Fibroblast of lung (primary cell): ENCODE measurements around the gene NRF1. TPM values are rescaled to one million over a fixed set of nuclear protein-coding genes. Genes with fewer than 3 reads are reported as not detected.

Experiments used
- DNase-seq, 2 donors: peaks; one replicate each; pipeline versions ENCODE4 v3.0.0 to v3.0.0-alpha.2; 2010; ENCODE audit warnings: low read depth in 2 of 2
- H2AFZ ChIP-seq: 2 replicates; pipeline ENCODE4 v1.5.1; 2012; ENCODE audit warnings: low read length, control low read depth, inconsistent platforms
- H3K27ac ChIP-seq: 2 replicates; pipeline ENCODE4 v1.5.1; 2011; ENCODE audit warnings: low read length, control low read depth; ENCODE audit not compliant: insufficient read depth
- H3K27me3 ChIP-seq: 2 replicates; pipeline ENCODE4 v1.5.1; 2011; ENCODE audit warnings: mild to moderate bottlenecking, low read length; ENCODE audit not compliant: control insufficient read depth, insufficient read depth
- H3K36me3 ChIP-seq: 2 replicates; pipeline ENCODE4 v1.5.1; 2011; ENCODE audit warnings: low read length; ENCODE audit not compliant: control insufficient read depth, insufficient read depth
- H3K4me1 ChIP-seq: 2 replicates; pipeline ENCODE4 v1.5.1; 2011; ENCODE audit warnings: low read length; ENCODE audit not compliant: control insufficient read depth, insufficient read depth; ENCODE audit errors: extremely low read depth
- H3K4me2 ChIP-seq: 2 replicates; pipeline ENCODE4 v1.5.1; 2011; ENCODE audit warnings: low read length, control low read depth; ENCODE audit not compliant: insufficient read depth; ENCODE audit errors: extremely low read depth
- H3K4me3 ChIP-seq, 4 experiments: fragments of 200-600 bp in 1 of 4; sonication (generic) in 1 of 4; replicated peaks in 1 of 4; 2 replicates each; pipeline ENCODE4 v1.5.1; 2011 to 2016; ENCODE audit warnings: low read length in 4 of 4, low read depth in 3 of 4, mild to moderate bottlenecking in 3 of 4, control low read depth in 2 of 4, inconsistent platforms in 1 of 4, mixed read lengths in 1 of 4; ENCODE audit not compliant: insufficient read depth in 1 of 4; ENCODE audit errors: control extremely low read depth in 1 of 4
- H3K79me2 ChIP-seq: 2 replicates; pipeline ENCODE4 v1.5.1; 2012; ENCODE audit warnings: mild to moderate bottlenecking, low read length, inconsistent platforms; ENCODE audit not compliant: control insufficient read depth, insufficient read depth
- H3K9ac ChIP-seq: 2 replicates; pipeline ENCODE4 v1.5.1; 2011; ENCODE audit warnings: mild to moderate bottlenecking, low read length, control low read depth; ENCODE audit not compliant: insufficient read depth
- H3K9me3 ChIP-seq: 2 replicates; pipeline ENCODE4 v1.5.1; 2012; ENCODE audit warnings: low read depth, low read length; ENCODE audit not compliant: control insufficient read depth, insufficient read depth
- H4K20me1 ChIP-seq: 2 replicates; pipeline ENCODE4 v1.5.1; 2011; ENCODE audit warnings: low read length; ENCODE audit not compliant: control insufficient read depth, insufficient read depth; ENCODE audit errors: extremely low read depth
- EZH2 ChIP-seq: IDR thresholded peaks from 2 replicates; pipeline ENCODE4 v1.5.1; 2012; ENCODE audit warnings: low read length, control low read depth, mild to moderate bottlenecking; ENCODE audit errors: missing control alignments
- polyA plus RNA-seq, 2 donors: library from polyadenylated mRNA; depleted of rRNA in 1 of 2; stranded (reverse) in 1 of 2; unstranded in 1 of 2; fragments of >200 nt; gene quantifications; 2 replicates each; pipeline ENCODE4 v1.2.1, GENCODE V29; 2011 to 2012; ENCODE audit warnings: missing spikeins in 1 of 2
- total RNA-seq: library from RNA; depleted of rRNA; stranded (reverse); fragments of >200 nt; gene quantifications from 2 replicates; pipeline ENCODE4 v1.2.1, GENCODE V29; 2014
- TF ChIP-seq, protein P1 (sequence below), 2 donors: IDR thresholded peaks in 1 of 2; conservative IDR thresholded peaks in 1 of 2; 1 replicate in 1 of 2; 2 replicates in 1 of 2; pipeline ENCODE4 v1.5.1; 2011 to 2012; ENCODE audit warnings: low read length in 2 of 2, control low read depth in 1 of 2, inconsistent platforms in 1 of 2, low read depth in 1 of 2, mild to moderate bottlenecking in 1 of 2

Gene NRF1
- total and polyA plus RNA-seq, 2 donors (not counting 1 experiment from before 2014, with no cell fraction given): 7.3 to 15.5 TPM

- TF ChIP-seq EZH2: no peak
- TF ChIP-seq, protein P1, sequence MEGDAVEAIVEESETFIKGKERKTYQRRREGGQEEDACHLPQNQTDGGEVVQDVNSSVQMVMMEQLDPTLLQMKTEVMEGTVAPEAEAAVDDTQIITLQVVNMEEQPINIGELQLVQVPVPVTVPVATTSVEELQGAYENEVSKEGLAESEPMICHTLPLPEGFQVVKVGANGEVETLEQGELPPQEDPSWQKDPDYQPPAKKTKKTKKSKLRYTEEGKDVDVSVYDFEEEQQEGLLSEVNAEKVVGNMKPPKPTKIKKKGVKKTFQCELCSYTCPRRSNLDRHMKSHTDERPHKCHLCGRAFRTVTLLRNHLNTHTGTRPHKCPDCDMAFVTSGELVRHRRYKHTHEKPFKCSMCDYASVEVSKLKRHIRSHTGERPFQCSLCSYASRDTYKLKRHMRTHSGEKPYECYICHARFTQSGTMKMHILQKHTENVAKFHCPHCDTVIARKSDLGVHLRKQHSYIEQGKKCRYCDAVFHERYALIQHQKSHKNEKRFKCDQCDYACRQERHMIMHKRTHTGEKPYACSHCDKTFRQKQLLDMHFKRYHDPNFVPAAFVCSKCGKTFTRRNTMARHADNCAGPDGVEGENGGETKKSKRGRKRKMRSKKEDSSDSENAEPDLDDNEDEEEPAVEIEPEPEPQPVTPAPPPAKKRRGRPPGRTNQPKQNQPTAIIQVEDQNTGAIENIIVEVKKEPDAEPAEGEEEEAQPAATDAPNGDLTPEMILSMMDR (conservative IDR thresholded peaks at IDR 0.05 in 1 of 2, IDR thresholded peaks at IDR 0.05 in 1 of 2; ENCODE audit: low read depth in 1 of 2, low read length in 2 of 2): no peak
- H3K27ac ChIP-seq: no peak overlapping the region
- H3K36me3 ChIP-seq: peaks cover 3% of the 10 kb centered on the region
- H2AFZ ChIP-seq: no peak overlapping the region
- H3K4me1 ChIP-seq: no peaks in the 10 kb centered on the region
- H3K9me3 ChIP-seq: no peaks in the 10 kb centered on the region
- no peak overlapping the region for H3K9ac ChIP-seq
- H3K4me3 ChIP-seq: no peak overlapping the region
- no peaks in the 10 kb centered on the region for H3K27me3 ChIP-seq
- H4K20me1 ChIP-seq: no peaks in the 10 kb centered on the region
- no peak overlapping the region for H3K4me2 ChIP-seq
- no peak for DNase-seq
- H3K79me2 ChIP-seq: no peaks in the 10 kb centered on the region
Observed at GRCh38 chr7:129690701-129691100, 79.2 kb downstream of the NRF1 start.

DNA sequence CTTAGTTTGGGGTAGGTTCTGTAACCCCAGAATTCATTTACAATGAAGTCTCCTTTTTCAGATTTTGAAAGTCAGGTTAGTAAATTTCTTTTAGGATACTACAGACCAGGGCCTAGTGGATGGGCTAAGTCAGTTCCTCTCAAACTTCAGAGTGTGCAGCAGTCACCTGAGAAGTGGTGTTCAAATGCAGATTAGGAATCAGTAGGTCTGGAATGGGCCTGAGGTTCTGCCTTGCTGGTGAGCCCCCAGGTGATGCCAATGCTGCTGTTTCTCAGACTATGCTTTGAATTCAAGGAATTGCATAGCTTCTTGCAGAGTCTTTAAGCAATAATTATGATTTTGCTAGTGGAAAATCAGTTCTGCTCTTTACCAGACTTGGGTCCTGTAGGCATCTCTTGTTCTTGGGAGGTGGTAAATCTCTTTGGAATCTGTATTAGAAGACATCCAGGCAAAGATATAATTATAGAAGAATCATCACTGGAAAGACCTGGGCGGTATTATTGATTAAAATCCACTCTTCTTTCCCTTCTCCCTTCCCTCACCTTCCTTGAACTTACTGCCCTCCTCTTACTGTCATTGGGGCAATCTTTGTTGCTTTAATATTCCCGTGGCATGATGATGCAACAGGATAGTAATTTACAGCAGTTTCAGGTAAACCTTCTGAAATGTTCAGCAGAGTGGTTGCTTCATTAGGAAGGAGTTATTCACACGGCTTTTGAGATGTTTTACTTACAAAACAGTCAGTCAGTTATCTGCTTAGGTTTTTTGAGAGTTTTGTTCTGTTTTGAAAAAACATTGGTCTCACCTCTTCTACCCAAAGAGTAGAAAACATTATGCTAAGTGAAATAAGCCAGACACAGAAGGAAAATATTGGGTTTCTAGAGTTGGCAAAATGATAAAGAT is 87.2 kb downstream of the NRF1 start:
- Histone ChIP-seq H3K4me2 (no peak overlapping the region), H2AFZ (no peak overlapping the region), H3K27me3 (no peaks in the 10 kb centered on the region), H3K4me3 (no peak overlapping the region), H3K9ac (no peak overlapping the region), H4K20me1 (no peaks in the 10 kb centered on the region), H3K27ac (no peak overlapping the region), H3K4me1 (no peaks in the 10 kb centered on the region), H3K79me2 (no peaks in the 10 kb centered on the region), H3K9me3 (no peaks in the 10 kb centered on the region), H3K36me3 (no peaks in the 10 kb centered on the region)
- TF ChIP-seq EZH2: no peak
- TF ChIP-seq, protein P1 (conservative IDR thresholded peaks at IDR 0.05 in 1 of 2, IDR thresholded peaks at IDR 0.05 in 1 of 2; ENCODE audit: low read depth in 1 of 2, low read length in 2 of 2): no peak
- DNase-seq: no peak

DNA sequence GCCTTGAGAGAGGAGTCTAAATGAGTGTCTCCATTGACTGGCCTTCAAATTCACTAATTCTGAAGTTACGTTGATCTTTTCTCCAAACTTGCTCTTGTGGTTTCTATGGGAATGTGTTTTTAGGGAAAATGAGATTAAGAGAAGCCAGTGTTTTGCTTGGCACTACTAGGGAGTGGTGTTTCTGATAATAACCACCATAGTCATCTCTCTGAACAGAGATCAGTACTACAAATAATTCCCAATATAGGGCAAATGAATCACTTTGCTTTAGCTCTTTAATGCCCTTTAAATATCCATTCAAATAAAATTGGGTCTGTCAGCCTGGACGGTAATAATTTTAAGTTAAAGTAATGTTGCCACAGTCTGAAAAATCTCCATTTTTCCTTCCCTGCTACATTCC is 90.8 kb downstream of the NRF1 start:
- H3K4me1 ChIP-seq: no peaks in the 10 kb centered on the region
- H3K79me2 ChIP-seq: no peaks in the 10 kb centered on the region
- TF ChIP-seq, protein P1 (conservative IDR thresholded peaks at IDR 0.05 in 1 of 2, IDR thresholded peaks at IDR 0.05 in 1 of 2; ENCODE audit: low read depth in 1 of 2, low read length in 2 of 2): no peak
- no peak for TF ChIP-seq EZH2
- no peaks in the 10 kb centered on the region for H4K20me1 ChIP-seq
- no peak overlapping the region for H2AFZ ChIP-seq
- H3K9me3 ChIP-seq: no peaks in the 10 kb centered on the region
- no peak overlapping the region for H3K27ac ChIP-seq
- peak; percentile 15 to 82 for DNase-seq
- H3K36me3 ChIP-seq: no peaks in the 10 kb centered on the region
- no peak overlapping the region for H3K4me2 ChIP-seq
- no peak overlapping the region for H3K4me3 ChIP-seq
- H3K27me3 ChIP-seq: no peaks in the 10 kb centered on the region
- no peak overlapping the region for H3K9ac ChIP-seq
